CD14-positive monocyte (primary cell): ENCODE data around the gene SIRPB2. TPM values are rescaled to one million over a fixed set of nuclear protein-coding genes. Genes with fewer than 3 reads are reported as not detected.

Experiments used
- DNase-seq, 3 donors: peaks; one replicate each; pipeline ENCODE4 v3.0.0-alpha.2; 2011 to 2022
- H2AFZ ChIP-seq: 2 replicates; pipeline ENCODE4 v1.6.0; 2012; ENCODE audit warnings: mild to moderate bottlenecking, low read depth, low read length, inconsistent platforms; ENCODE audit not compliant: insufficient read depth, poor library complexity, severe bottlenecking
- H3K27ac ChIP-seq, 2 donors: 1 replicate in 1 of 2; 2 replicates in 1 of 2; pipeline ENCODE4 v1.5.1; 2012 to 2013; ENCODE audit warnings: low read length in 2 of 2, control low read depth in 1 of 2, inconsistent platforms in 1 of 2, low read depth in 1 of 2, mild to moderate bottlenecking in 1 of 2
- H3K27me3 ChIP-seq, 2 donors: one replicate each; pipeline versions ENCODE4 v1.6.0 to v1.6.1; 2011 to 2013; ENCODE audit warnings: low read length in 2 of 2; ENCODE audit not compliant: control insufficient read depth in 2 of 2, insufficient read depth in 2 of 2
- H3K36me3 ChIP-seq, 2 donors: replicated peaks in 1 of 2; 1 replicate in 1 of 2; 2 replicates in 1 of 2; pipeline versions ENCODE4 v1.5.1 to v1.6.1; 2012 to 2013; ENCODE audit warnings: low read length in 2 of 2, control low read depth in 1 of 2, inconsistent platforms in 1 of 2, mild to moderate bottlenecking in 1 of 2; ENCODE audit not compliant: insufficient read depth in 2 of 2, control insufficient read depth in 1 of 2
- H3K4me1 ChIP-seq, 2 donors: 1 replicate in 1 of 2; 2 replicates in 1 of 2; pipeline versions ENCODE4 v1.5.1 to v1.6.1; 2012 to 2013; ENCODE audit warnings: low read length in 2 of 2, control low read depth in 1 of 2, inconsistent platforms in 1 of 2, mild to moderate bottlenecking in 1 of 2, moderate library complexity in 1 of 2; ENCODE audit not compliant: insufficient read depth in 2 of 2, control insufficient read depth in 1 of 2
- H3K4me2 ChIP-seq: replicated peaks from 2 replicates; pipeline ENCODE3; 2012; ENCODE audit warnings: low read length, moderate library complexity, mild to moderate bottlenecking; ENCODE audit not compliant: poor library complexity, severe bottlenecking; ENCODE audit errors: extremely low read depth
- H3K4me3 ChIP-seq, 3 experiments: fragments of 200-600 bp in 1 of 3; sonication (generic) in 1 of 3; replicated peaks in 1 of 3; 1 replicate in 2 of 3; 2 replicates in 1 of 3; pipeline ENCODE4 v1.5.1; 2011 to 2013; ENCODE audit warnings: low read length in 3 of 3, mild to moderate bottlenecking in 3 of 3, control low read depth in 2 of 3, low read depth in 2 of 3, inconsistent platforms in 1 of 3, moderate library complexity in 1 of 3
- H3K79me2 ChIP-seq: 2 replicates; pipeline ENCODE4 v1.6.0; 2012; ENCODE audit warnings: mild to moderate bottlenecking, control low read depth, inconsistent platforms, low read length, moderate library complexity; ENCODE audit not compliant: insufficient read depth
- H3K9ac ChIP-seq: 2 replicates; pipeline ENCODE4 v1.6.0; 2017; ENCODE audit warnings: low read length, mild to moderate bottlenecking; ENCODE audit not compliant: insufficient read depth, poor library complexity, severe bottlenecking
- H3K9me3 ChIP-seq, 2 donors: replicated peaks in 1 of 2; 1 replicate in 1 of 2; 2 replicates in 1 of 2; pipeline versions ENCODE4 v1.5.1 to v1.6.1; 2012 to 2013; ENCODE audit warnings: low read length in 2 of 2, control low read depth in 1 of 2; ENCODE audit not compliant: control insufficient read depth in 1 of 2, insufficient read depth in 1 of 2
- H4K20me1 ChIP-seq: 2 replicates; pipeline ENCODE4 v1.6.0; 2012; ENCODE audit warnings: mild to moderate bottlenecking, low read length, control low read depth, moderate library complexity; ENCODE audit not compliant: insufficient read depth
- H3K27ac Mint-ChIP-seq, 7 donors: one replicate each; pipeline ENCODE4 v1.8.0; 2020; ENCODE audit warnings: mild to moderate bottlenecking in 7 of 7, mixed read lengths in 7 of 7, moderate library complexity in 6 of 7, inconsistent platforms in 2 of 7
- H3K27me3 Mint-ChIP-seq, 3 donors: one replicate each; pipeline ENCODE4 v1.8.0; 2021 to 2022; ENCODE audit warnings: low read depth in 3 of 3, mild to moderate bottlenecking in 3 of 3, mixed read lengths in 3 of 3, moderate library complexity in 3 of 3, inconsistent platforms in 1 of 3
- H3K36me3 Mint-ChIP-seq, 2 donors: one replicate each; pipeline ENCODE4 v1.8.0; 2020; ENCODE audit warnings: mixed read lengths in 2 of 2, inconsistent platforms in 1 of 2, mild to moderate bottlenecking in 1 of 2
- H3K4me1 Mint-ChIP-seq: one replicate; pipeline ENCODE4 v1.8.0; 2020; ENCODE audit warnings: mild to moderate bottlenecking, mixed read lengths
- H3K4me3 Mint-ChIP-seq, 2 donors: one replicate each; pipeline ENCODE4 v1.8.0; 2020; ENCODE audit warnings: mild to moderate bottlenecking in 2 of 2, mixed read lengths in 2 of 2, moderate library complexity in 1 of 2
- H3K9me3 Mint-ChIP-seq, 7 donors: one replicate each; pipeline ENCODE4 v1.8.0; 2020 to 2022; ENCODE audit warnings: mixed read lengths in 7 of 7, mild to moderate bottlenecking in 6 of 7, moderate library complexity in 6 of 7, inconsistent platforms in 2 of 7
- CTCF ChIP-seq: fragments of 200-600 bp; IDR thresholded peaks from one replicate; pipeline ENCODE4 v1.8.0; 2022; ENCODE audit warnings: antibody characterized with exemption, mild to moderate bottlenecking
- WGBS: methylation state at CpG from one replicate; pipeline ENCODE4 v1.1.5; 2013; ENCODE audit warnings: missing lambda C conversion rate; ENCODE audit not compliant: insufficient coverage; 5-methylcytosine and 5-hydroxymethylcytosine counted together
- intact Hi-C, 2 donors: fragments of 100-400 bp; cut with micrococcal nuclease; formaldehyde crosslinking; loops; one replicate each; pipeline versions ENCODE4 v1.15.0 to v1.15.1; 2023
- polyA plus RNA-seq, 3 donors: library from polyadenylated mRNA; depleted of rRNA in 1 of 3; unstranded in 2 of 3; stranded (reverse) in 1 of 3; fragments of 300-500 nt in 2 of 3; fragments of >200 nt in 1 of 3; fragmentation: Illumina TruSeq in 2 of 3; gene quantifications; 1 replicate in 2 of 3; 2 replicates in 1 of 3; pipeline ENCODE4 v1.2.3, GENCODE V29; 2012 to 2021

The SIRPB2 gene
- polyA plus RNA-seq, 3 donors: 81.5 to 174 (median 92.8) TPM

GRCh38 chr20:1537731-1538058 lies 46.5 kb upstream of the SIRPB2 start:
- H3K4me3 ChIP-seq: peak overlapping the region; percentile 31 to 72 (median 52)
- intact Hi-C loops: no loop called here
- H3K9me3 Mint-ChIP-seq: peaks cover 10 to 28% (median 21%) of the 10 kb centered on the region in 7 donors
- peaks cover 19 to 33% of the 10 kb centered on the region in 2 donors for H3K36me3 Mint-ChIP-seq
- TF ChIP-seq CTCF: no peak
- WGBS: 0% methylated on average over 2 of the region's 4 CpGs
- peak overlapping the region; percentile 81 for H3K9ac ChIP-seq
- H3K27me3 Mint-ChIP-seq: peaks cover 0 to 3% (median 1%) of the 10 kb centered on the region in 3 donors
- H3K4me3 Mint-ChIP-seq: peak overlapping the region; percentile 74 to 85
- peaks cover 65% of the 10 kb centered on the region for H3K4me1 Mint-ChIP-seq
- H3K36me3 ChIP-seq: no peaks in the 10 kb centered on the region
- peaks cover 65 to 70% of the 10 kb centered on the region in 2 donors for H3K4me1 ChIP-seq
- DNase-seq: peak; percentile 92 to 96 (median 94)
- no peak overlapping the region for H2AFZ ChIP-seq
- peak overlapping the region; percentile 97 to 99 for H3K27ac ChIP-seq
- peak overlapping the region; percentile 78 for H3K4me2 ChIP-seq
- no peaks in the 10 kb centered on the region for H4K20me1 ChIP-seq
- peaks cover 5 to 9% of the 10 kb centered on the region in 2 donors for H3K9me3 ChIP-seq
- peak overlapping the region; percentile 98 to 100 (median 99) for H3K27ac Mint-ChIP-seq
- no peaks in the 10 kb centered on the region for H3K27me3 ChIP-seq
- peaks cover 17% of the 10 kb centered on the region for H3K79me2 ChIP-seq

- Histone ChIP-seq H3K4me1 (peaks cover 65 to 71% of the 10 kb centered on the region in 2 donors), H3K79me2 (peaks cover 23% of the 10 kb centered on the region), H3K4me3 (peak overlapping the region; percentile 31 to 72 (median 52)), H2AFZ (no peak overlapping the region), H4K20me1 (no peaks in the 10 kb centered on the region), H3K9ac (peak overlapping the region; percentile 81), H3K4me2 (peak overlapping the region; percentile 78), H3K27ac (peak overlapping the region; percentile 97 to 99), H3K9me3 (peaks cover 5 to 9% of the 10 kb centered on the region in 2 donors), H3K27me3 (no peaks in the 10 kb centered on the region), H3K36me3 (no peaks in the 10 kb centered on the region)
- Mint-ChIP-seq H3K27ac (peak overlapping the region; percentile 98 to 100 (median 99)), H3K4me1 (peaks cover 65% of the 10 kb centered on the region), H3K9me3 (peaks cover 7 to 28% (median 17%) of the 10 kb centered on the region in 7 donors), H3K4me3 (peak overlapping the region; percentile 74 to 85), H3K27me3 (peaks cover 0 to 3% (median 1%) of the 10 kb centered on the region in 3 donors), H3K36me3 (peaks cover 18 to 37% of the 10 kb centered on the region in 2 donors)
- peak; percentile 74 to 84 (median 84) for DNase-seq
- WGBS: 18% methylated on average over 9 of the region's 11 CpGs
- intact Hi-C loops: no loop called here
- no peak for TF ChIP-seq CTCF
Observed at GRCh38 chr20:1536893-1537730, 45.9 kb upstream of the SIRPB2 start.
